Prostate gland (tissue), 2 donors: ENCODE results near the gene SRP68. TPM values are rescaled to one million over a fixed set of nuclear protein-coding genes. Genes with fewer than 3 reads are reported as not detected.

Experiments used
- DNase-seq: peaks from one replicate; pipeline ENCODE4 v3.0.0-alpha.2; 2019; ENCODE audit warnings: low spot score
- H3K27ac ChIP-seq, 2 donors: fragments of 200-600 bp; sonication (generic); 2 replicates each; pipeline ENCODE4 v1.5.1; 2017 to 2019
- H3K27me3 ChIP-seq: fragments of 200-600 bp; sonication (generic); replicated peaks from 2 replicates; pipeline ENCODE4 v1.5.1; 2019; ENCODE audit not compliant: insufficient read depth
- H3K36me3 ChIP-seq, 2 donors: fragments of 200-600 bp; sonication (generic); 1 replicate in 1 of 2; 2 replicates in 1 of 2; pipeline versions ENCODE4 v1.5.1 to v1.8.1; 2017 to 2019
- H3K4me1 ChIP-seq: fragments of 200-600 bp; sonication (generic); replicated peaks from 2 replicates; pipeline ENCODE4 v1.5.1; 2019
- H3K4me3 ChIP-seq, 2 donors: fragments of 200-600 bp; sonication (generic); 2 replicates each; pipeline ENCODE4 v1.5.1; 2017 to 2019
- H3K9me3 ChIP-seq: fragments of 200-600 bp; sonication (generic); 2 replicates; pipeline ENCODE4 v1.5.1; 2017
- POLR2A ChIP-seq: fragments of 450-650 bp; IDR thresholded peaks from one replicate; pipeline ENCODE4 v1.6.1; 2016; ENCODE audit warnings: antibody characterized with exemption, mild to moderate bottlenecking
- POLR2AphosphoS5 ChIP-seq: sonication (generic); formaldehyde crosslinking; IDR thresholded peaks from one replicate; pipeline ENCODE4 v1.6.1; 2017; ENCODE audit warnings: antibody characterized with exemption
- WGBS: methylation state at CpG from one replicate; pipeline ENCODE4 v1.1.5; 2018; 5-methylcytosine and 5-hydroxymethylcytosine counted together
- intact Hi-C: fragments of 100-400 bp; cut with DNase I; formaldehyde crosslinking; loops from one replicate; pipeline ENCODE4 v1.14.2; 2022
- total RNA-seq, 2 donors: library from RNA; depleted of rRNA; stranded (reverse); fragments of >200 nt; gene quantifications; one replicate each; pipeline ENCODE4 v1.1.0, GENCODE V29; 2016
- TF ChIP-seq, protein P1 (sequence below), 4 experiments: fragments of 200-600 bp in 2 of 4; fragments of 450-650 bp in 2 of 4; sonication (generic) in 2 of 4; IDR thresholded peaks; 1 replicate in 3 of 4; 2 replicates in 1 of 4; pipeline ENCODE4 v1.5.1; 2016 to 2019; ENCODE audit warnings: antibody characterized with exemption in 4 of 4, mild to moderate bottlenecking in 2 of 4, moderate library complexity in 2 of 4

SRP68 gene
- total RNA-seq, 2 donors from 2014 or later, result 33.5 to 51.2 TPM

DNA sequence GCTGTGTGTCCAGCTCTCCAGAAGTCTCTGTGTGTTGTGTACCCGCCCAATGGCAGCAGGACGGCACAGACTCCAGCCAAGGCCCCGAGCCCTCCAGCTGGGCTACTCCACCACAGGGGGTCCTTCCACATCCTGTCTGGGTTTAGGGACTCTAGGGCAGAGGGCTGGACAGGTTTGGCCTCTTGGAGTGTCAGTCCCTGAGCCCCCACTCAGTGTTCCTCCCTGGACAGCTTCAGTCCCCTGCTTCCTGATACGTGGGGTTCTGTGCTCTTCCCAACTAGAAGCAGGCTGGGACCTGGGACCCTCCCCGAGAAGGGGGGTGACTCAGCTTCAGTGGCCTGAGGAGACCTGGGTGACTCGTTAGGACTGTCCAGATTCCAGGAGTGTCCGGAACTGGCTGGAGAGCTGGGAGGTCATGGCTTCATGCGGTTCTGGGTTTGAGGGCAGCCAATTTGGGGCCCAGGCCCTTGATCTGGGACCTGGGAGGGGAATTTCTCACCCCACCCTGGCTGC, 67.5 kb downstream of the SRP68 start:
- TF ChIP-seq, protein P1, sequence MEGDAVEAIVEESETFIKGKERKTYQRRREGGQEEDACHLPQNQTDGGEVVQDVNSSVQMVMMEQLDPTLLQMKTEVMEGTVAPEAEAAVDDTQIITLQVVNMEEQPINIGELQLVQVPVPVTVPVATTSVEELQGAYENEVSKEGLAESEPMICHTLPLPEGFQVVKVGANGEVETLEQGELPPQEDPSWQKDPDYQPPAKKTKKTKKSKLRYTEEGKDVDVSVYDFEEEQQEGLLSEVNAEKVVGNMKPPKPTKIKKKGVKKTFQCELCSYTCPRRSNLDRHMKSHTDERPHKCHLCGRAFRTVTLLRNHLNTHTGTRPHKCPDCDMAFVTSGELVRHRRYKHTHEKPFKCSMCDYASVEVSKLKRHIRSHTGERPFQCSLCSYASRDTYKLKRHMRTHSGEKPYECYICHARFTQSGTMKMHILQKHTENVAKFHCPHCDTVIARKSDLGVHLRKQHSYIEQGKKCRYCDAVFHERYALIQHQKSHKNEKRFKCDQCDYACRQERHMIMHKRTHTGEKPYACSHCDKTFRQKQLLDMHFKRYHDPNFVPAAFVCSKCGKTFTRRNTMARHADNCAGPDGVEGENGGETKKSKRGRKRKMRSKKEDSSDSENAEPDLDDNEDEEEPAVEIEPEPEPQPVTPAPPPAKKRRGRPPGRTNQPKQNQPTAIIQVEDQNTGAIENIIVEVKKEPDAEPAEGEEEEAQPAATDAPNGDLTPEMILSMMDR (IDR thresholded peaks at IDR 0.05), result no peak
- no peak for TF ChIP-seq POLR2A
- no peak for TF ChIP-seq POLR2AphosphoS5
- H3K9me3 ChIP-seq, result no peaks in the 10 kb centered on the region
- peaks cover 11% of the 10 kb centered on the region for H3K4me1 ChIP-seq
- H3K27me3 ChIP-seq, result no peaks in the 10 kb centered on the region
- no peak overlapping the region for H3K4me3 ChIP-seq
- peak overlapping the region in 1 of 2 donors; percentile 71 for H3K27ac ChIP-seq
- H3K36me3 ChIP-seq, result no peaks in the 10 kb centered on the region
- DNase-seq, result no peak
- intact Hi-C loops, result loop anchor here (2.0 kb wide), 1 partner anchor 100 kb away; the partner anchor contains the start of gene MRPL38
- WGBS, result 73% methylated on average over 8 of the region's 8 CpGs

DNA sequence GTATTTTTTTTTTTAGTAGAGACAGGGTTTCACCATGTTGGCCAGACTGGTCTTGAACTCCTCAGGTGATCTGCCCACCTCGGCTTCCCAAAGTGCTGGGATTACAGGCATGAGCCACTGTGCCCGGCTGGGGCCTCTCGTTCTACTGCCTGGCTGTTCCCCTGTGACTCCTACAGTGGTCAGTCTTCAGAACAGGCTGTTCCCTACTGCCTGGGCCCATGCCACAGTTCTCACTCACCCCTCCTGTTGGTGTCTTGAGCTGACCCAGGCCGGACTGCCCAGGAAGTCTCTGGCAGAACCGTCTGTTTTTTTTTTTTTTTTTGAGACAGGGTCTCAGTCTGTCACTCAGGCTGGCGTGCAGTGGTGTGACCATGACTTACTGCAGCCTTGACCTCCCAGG, 68.4 kb downstream of the SRP68 start:
- no peak for DNase-seq
- no peaks in the 10 kb centered on the region for H3K36me3 ChIP-seq
- H3K9me3 ChIP-seq, result no peaks in the 10 kb centered on the region
- 55% methylated on average over 6 of the region's 6 CpGs for WGBS
- H3K4me1 ChIP-seq, result peaks cover 11% of the 10 kb centered on the region
- intact Hi-C loops, result loop anchor here (2.0 kb wide), 1 partner anchor 99 kb away; the partner anchor contains the start of gene MRPL38
- H3K27me3 ChIP-seq, result no peaks in the 10 kb centered on the region
- H3K4me3 ChIP-seq, result no peak overlapping the region
- H3K27ac ChIP-seq, result peak overlapping the region; percentile 21 to 71
- no peak for TF ChIP-seq POLR2AphosphoS5
- no peak for TF ChIP-seq POLR2A
- TF ChIP-seq, protein P1 (IDR thresholded peaks at IDR 0.05), result no peak

- Histone ChIP-seq H3K27me3 (no peaks in the 10 kb centered on the region), H3K4me3 (no peak overlapping the region), H3K36me3 (no peaks in the 10 kb centered on the region), H3K9me3 (no peaks in the 10 kb centered on the region), H3K27ac (no peak overlapping the region), H3K4me1 (peaks cover 12% of the 10 kb centered on the region)
- 96% methylated on average over 12 of the region's 12 CpGs for WGBS
- TF ChIP-seq POLR2A, result no peak
- TF ChIP-seq, protein P1 (IDR thresholded peaks at IDR 0.05), result no peak
- TF ChIP-seq POLR2AphosphoS5, result no peak
- intact Hi-C loops, result no loop called here
- DNase-seq, result no peak
These were observed 70.2 kb downstream of the SRP68 start for GRCh38 chr17:76002100-76002499.

GRCh38 chr17:76000755-76001521, 71.4 kb downstream of the SRP68 start, which contains the start of gene CDK3:
Gene CDK3, plus strand, starts transcription at chr17:76000855. Its CDS starts 571 bp downstream, at chr17:76001426.
- Histone ChIP-seq H3K4me1 (peaks cover 13% of the 10 kb centered on the region), H3K4me3 (no peak within 1 kb of the TSS), H3K27me3 (no peaks in the 10 kb centered on the region), H3K27ac (peak within 1 kb of the TSS; percentile 43 to 75), H3K36me3 (no peaks in the 10 kb centered on the region), H3K9me3 (no peaks in the 10 kb centered on the region)
- DNase-seq, result no peak
- no peak for TF ChIP-seq POLR2A
- no peak for TF ChIP-seq POLR2AphosphoS5
- TF ChIP-seq, protein P1 (IDR thresholded peaks at IDR 0.05), result peak in 1 of 4 experiments; percentile 3
- intact Hi-C loops, result no loop called here
- WGBS, result 92% methylated on average over 14 of the region's 21 CpGs
